Left ventricle myocardium inferior (tissue), 1 donor: ENCODE data around the gene MPZL3. TPM values are rescaled to one million over a fixed set of nuclear protein-coding genes. Genes with fewer than 3 reads are reported as not detected.

Experiments
- DNase-seq: peaks from one replicate; pipeline ENCODE4 v3.0.0-alpha.2; 2020
- H3K27ac ChIP-seq: fragments of 200-600 bp; replicated peaks from 2 replicates; pipeline ENCODE4 v1.8.0; 2021
- H3K27me3 ChIP-seq: fragments of 200-600 bp; 2 replicates; pipeline ENCODE4 v1.8.0; 2021; ENCODE audit warnings: low read depth
- H3K36me3 ChIP-seq: fragments of 200-600 bp; 2 replicates; pipeline ENCODE4 v1.8.0; 2021
- H3K4me1 ChIP-seq: fragments of 200-600 bp; 2 replicates; pipeline ENCODE4 v1.8.0; 2021
- H3K4me3 ChIP-seq: fragments of 200-600 bp; 2 replicates; pipeline ENCODE4 v1.8.0; 2021; ENCODE audit warnings: mild to moderate bottlenecking, moderate library complexity
- H3K9me3 ChIP-seq: fragments of 200-600 bp; replicated peaks from 2 replicates; pipeline ENCODE4 v1.8.0; 2021
- CTCF ChIP-seq: fragments of 200-600 bp; IDR thresholded peaks from 2 replicates; pipeline ENCODE4 v1.8.0; 2021; ENCODE audit warnings: antibody characterized with exemption, mild to moderate bottlenecking, borderline replicate concordance
- intact Hi-C: fragments of 100-400 bp; cut with micrococcal nuclease; formaldehyde crosslinking; loops from one replicate; pipeline ENCODE4 v1.11.0; 2022
- total RNA-seq: library from RNA; stranded (reverse); fragmentation: NEBNext Ultra II Directional; extraction: Animal tissue kit (Norgen Biotek cat#: 25700); gene quantifications from one replicate; pipeline ENCODE4 v1.2.1, GENCODE V29; 2021
- donor health status: DM: no; HTN: yes; CAD: no; lungs with severe emphysema.

MPZL3 gene
- total RNA-seq, 1 donor from 2014 or later = 2.7 TPM

- Histone ChIP-seq H3K9me3 (no peaks in the 10 kb centered on the region), H3K27me3 (peaks cover under 1% of the 10 kb centered on the region), H3K4me3 (no peak overlapping the region), H3K4me1 (peaks cover 19% of the 10 kb centered on the region), H3K27ac (peak overlapping the region; percentile 16), H3K36me3 (no peaks in the 10 kb centered on the region)
- no peak for TF ChIP-seq CTCF
- no peak for DNase-seq
- intact Hi-C loops = no loop called here
Measured at GRCh38 chr11:118215765-118216164, 36.4 kb downstream of the MPZL3 start.

- intact Hi-C loops = no loop called here
- Histone ChIP-seq H3K4me1 (peaks cover 24% of the 10 kb centered on the region), H3K36me3 (no peaks in the 10 kb centered on the region), H3K4me3 (no peak overlapping the region), H3K27ac (peak overlapping the region; percentile 31), H3K27me3 (no peaks in the 10 kb centered on the region), H3K9me3 (no peaks in the 10 kb centered on the region)
- no peak for TF ChIP-seq CTCF
- DNase-seq = no peak
Measured at GRCh38 chr11:118215262-118215661, 36.9 kb downstream of the MPZL3 start.

- intact Hi-C loops = no loop called here
- peak; percentile 24 for DNase-seq
Measured at GRCh38 chr11:118214210-118214914, 37.8 kb downstream of the MPZL3 start.

GRCh38 chr11:118213781-118214180 lies 38.4 kb downstream of the MPZL3 start:
- intact Hi-C loops = no loop called here
- Histone ChIP-seq H3K36me3 (no peaks in the 10 kb centered on the region), H3K27ac (peak overlapping the region; percentile 68), H3K4me3 (no peak overlapping the region), H3K9me3 (no peaks in the 10 kb centered on the region), H3K27me3 (no peaks in the 10 kb centered on the region), H3K4me1 (peaks cover 26% of the 10 kb centered on the region)
- no peak for TF ChIP-seq CTCF
- no peak for DNase-seq

More at GRCh38 chr11:118214210-118214914, 37.8 kb downstream of the MPZL3 start:
- TF ChIP-seq CTCF = no peak
- no peaks in the 10 kb centered on the region for H3K27me3 ChIP-seq
- H3K9me3 ChIP-seq = no peaks in the 10 kb centered on the region
- H3K27ac ChIP-seq = peak overlapping the region; percentile 31
- H3K4me1 ChIP-seq = peaks cover 26% of the 10 kb centered on the region
- H3K36me3 ChIP-seq = no peaks in the 10 kb centered on the region
- H3K4me3 ChIP-seq = no peak overlapping the region

DNA sequence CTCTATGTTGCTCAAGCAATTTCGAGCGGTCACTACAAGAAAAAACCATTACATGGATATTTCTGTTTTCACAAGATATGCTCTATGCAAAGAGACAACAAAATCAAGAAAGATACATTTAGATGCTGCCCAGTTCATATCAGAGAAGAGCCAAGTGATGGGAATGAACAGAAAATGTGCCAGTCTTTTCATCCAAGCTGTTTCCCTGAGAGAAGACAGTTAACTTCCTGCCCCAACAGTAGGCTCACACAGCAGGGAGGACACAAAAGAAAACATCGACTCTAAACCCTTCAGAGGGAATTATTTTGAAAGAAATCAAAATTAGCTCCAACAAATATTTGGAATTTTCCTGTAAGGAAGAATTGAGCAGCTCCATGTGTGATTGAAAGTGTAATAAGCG lies 39.0 kb downstream of the MPZL3 start:
- DNase-seq = no peak
- intact Hi-C loops = no loop called here
- Histone ChIP-seq H3K4me3 (no peak overlapping the region), H3K4me1 (peaks cover 26% of the 10 kb centered on the region), H3K27ac (peak overlapping the region; percentile 68), H3K36me3 (no peaks in the 10 kb centered on the region), H3K9me3 (no peaks in the 10 kb centered on the region), H3K27me3 (no peaks in the 10 kb centered on the region)
- TF ChIP-seq CTCF = no peak
